GM12878 (cell line): ENCODE measurements around the gene USP54. TPM values are rescaled to one million over a fixed set of nuclear protein-coding genes. Genes with fewer than 3 reads are reported as not detected.

ENCODE experiments used
- ATAC-seq: fragments of 200-7000 bp; cut with Tn5 transposase; 3 replicates; pipeline ENCODE4 v1.9.1; 2020; ENCODE audit warnings: mild to moderate bottlenecking, moderate library complexity
- BruUV-seq: library from RNA; stranded (reverse); fragments of 400-500 nt; replicated peaks from 2 replicates; lab custom pipeline; 2021; lab: Mats Ljungman, UMichigan
- CTCF ChIA-PET: fragments of 300-600 bp; sonication (Branson Sonifier 250); formaldehyde crosslinking; extraction: SDS; loops from one replicate; lab custom pipeline; 2021; ENCODE audit warnings: inconsistent platforms; lab: Yijun Ruan, JAX
- POLR2A ChIA-PET: fragments of 350-600 bp; formaldehyde crosslinking; extraction: SDS; loops from one replicate; lab custom pipeline; 2021; ENCODE audit warnings: inconsistent platforms; lab: Charles Lee
- RAD21 ChIA-PET: fragments of 300-600 bp; sonication (Branson Sonifier 250); formaldehyde crosslinking; loops from one replicate; lab custom pipeline; 2023; ENCODE audit warnings: antibody characterized with exemption; ENCODE audit not compliant: unreplicated experiment; lab: Charles Lee
- SMC1A ChIA-PET: fragments of 300-600 bp; sonication (Branson Sonifier 250); formaldehyde crosslinking; loops from one replicate; lab custom pipeline; 2023; ENCODE audit not compliant: unreplicated experiment, uncharacterized antibody; lab: Charles Lee
- DNase-seq: peaks from one replicate; pipeline ENCODE4 v3.0.0-alpha.2; 2011; ENCODE audit warnings: low read depth, low spot score
- FAIRE-seq: peaks from 3 replicates; lab custom pipeline; 2011; peaks lifted over from hg19 to GRCh38; lab: Jason Lieb, UNC
- H2AFZ ChIP-seq: 2 replicates; pipeline ENCODE4 v1.6.0; 2011; ENCODE audit warnings: low read depth, low read length, control low read depth; ENCODE audit not compliant: control insufficient read depth
- H3K27ac ChIP-seq: 2 replicates; pipeline ENCODE4 v1.5.1; 2011; ENCODE audit warnings: control low read depth; ENCODE audit not compliant: control insufficient read depth, insufficient read depth
- H3K27me3 ChIP-seq, 2 experiments: replicated peaks in 1 of 2; 2 replicates each; pipeline versions ENCODE4 v1.6.0 to v1.6.1; 2011; ENCODE audit warnings: low read length in 1 of 2; ENCODE audit not compliant: control insufficient read depth in 2 of 2, insufficient read depth in 2 of 2
- H3K36me3 ChIP-seq, 2 experiments: 2 replicates each; pipeline ENCODE4 v1.5.1; 2011; ENCODE audit warnings: low read length in 1 of 2; ENCODE audit not compliant: control insufficient read depth in 2 of 2, insufficient read depth in 2 of 2
- H3K4me1 ChIP-seq: 2 replicates; pipeline ENCODE4 v1.6.1; 2011; ENCODE audit warnings: mild to moderate bottlenecking, low read length, moderate library complexity, mixed read lengths; ENCODE audit not compliant: control insufficient read depth, insufficient read depth
- H3K4me2 ChIP-seq: 2 replicates; pipeline ENCODE4 v1.6.0; 2011; ENCODE audit warnings: control low read depth; ENCODE audit not compliant: control insufficient read depth, insufficient read depth
- H3K4me3 ChIP-seq: fragments of 200-600 bp; sonication (generic); 2 replicates; pipeline ENCODE4 v1.5.1; 2016
- H3K79me2 ChIP-seq: 2 replicates; pipeline ENCODE4 v1.6.0; 2011; ENCODE audit warnings: low read length; ENCODE audit not compliant: control insufficient read depth, insufficient read depth
- H3K9ac ChIP-seq: 2 replicates; pipeline ENCODE4 v1.8.0; 2011; ENCODE audit warnings: low read length, control low read depth, mixed read lengths; ENCODE audit not compliant: control insufficient read depth, insufficient read depth
- H3K9me3 ChIP-seq: replicated peaks from 3 replicates; pipeline ENCODE4 v1.5.1; 2011; ENCODE audit warnings: mild to moderate bottlenecking, low read length; ENCODE audit not compliant: control insufficient read depth, insufficient read depth
- H4K20me1 ChIP-seq: 2 replicates; pipeline ENCODE4 v1.6.0; 2011; ENCODE audit not compliant: control insufficient read depth, insufficient read depth
- DPF2 ChIP-seq: fragments of 450-650 bp; IDR thresholded peaks from 2 replicates; pipeline ENCODE4 v1.6.1; 2017; ENCODE audit warnings: mild to moderate bottlenecking
- HDAC6 ChIP-seq: fragments of 200-600 bp; sonication (generic); IDR thresholded peaks from one replicate; pipeline ENCODE4 v1.8.0; 2017; ENCODE audit warnings: antibody characterized with exemption; ENCODE audit not compliant: unreplicated experiment
- IKZF1 ChIP-seq: fragments of 450-650 bp; conservative IDR thresholded peaks from 2 replicates; pipeline ENCODE4 v1.6.1; 2017; ENCODE audit warnings: antibody characterized with exemption, mild to moderate bottlenecking
- POLR2AphosphoS5 ChIP-seq: IDR thresholded peaks from 2 replicates; pipeline ENCODE4 v1.6.1; 2011; ENCODE audit warnings: mild to moderate bottlenecking, low read length, inconsistent platforms
- WGBS: methylation state at CpG from one replicate; pipeline ENCODE4 v1.1.6; 2016; ENCODE audit warnings: low lambda C conversion rate; ENCODE audit not compliant: insufficient replicate concordance, insufficient coverage; ENCODE audit errors: missing lambda C conversion rate; 5-methylcytosine and 5-hydroxymethylcytosine counted together
- in situ Hi-C: fragments of 300-500 bp; cut with MboI; formaldehyde crosslinking; loops from 9 replicates; pipeline ENCODE4 v1.14.3; 2018; ENCODE audit warnings: mixed read lengths
- intact Hi-C: fragments of 100-400 bp; cut with micrococcal nuclease; formaldehyde crosslinking; loops from one replicate; pipeline ENCODE4 v1.14.2; 2022; ENCODE audit not compliant: unreplicated experiment
- polyA plus RNA-seq, 11 experiments: library from polyadenylated mRNA; depleted of rRNA in 4 of 11; unstranded in 6 of 11; stranded (reverse) in 5 of 11; fragments of >200 nt; fragmentation: Nextera tagmentation in 4 of 11; fragmentation: Illumina TruSeq in 1 of 11; extraction: Ambion mirVana in 4 of 11; extraction: Trizol in 1 of 11; gene quantifications; 1 replicate in 1 of 11; 2 replicates in 10 of 11; pipeline versions ENCODE4 v1.2.1 to v1.2.3, GENCODE V29; 2011 to 2016; ENCODE audit warnings: inconsistent platforms in 2 of 11, missing spikeins in 2 of 11, low read depth in 1 of 11
- total RNA-seq, 4 experiments: library from RNA; depleted of rRNA in 3 of 4; stranded (reverse); fragments of >200 nt in 3 of 4; fragmentation: Illumina TruSeq in 1 of 4; extraction: Trizol in 1 of 4; gene quantifications; 2 replicates each; pipeline versions ENCODE4 v1.2.1 to v1.2.3, GENCODE V29; 2013 to 2021

Gene USP54
- total and polyA plus RNA-seq, 10 of the 15 experiments (the other 5 are each of a cell fraction or from before 2014, with no cell fraction given): 0.93 to 10.5 (median 5.5) TPM

DNA sequence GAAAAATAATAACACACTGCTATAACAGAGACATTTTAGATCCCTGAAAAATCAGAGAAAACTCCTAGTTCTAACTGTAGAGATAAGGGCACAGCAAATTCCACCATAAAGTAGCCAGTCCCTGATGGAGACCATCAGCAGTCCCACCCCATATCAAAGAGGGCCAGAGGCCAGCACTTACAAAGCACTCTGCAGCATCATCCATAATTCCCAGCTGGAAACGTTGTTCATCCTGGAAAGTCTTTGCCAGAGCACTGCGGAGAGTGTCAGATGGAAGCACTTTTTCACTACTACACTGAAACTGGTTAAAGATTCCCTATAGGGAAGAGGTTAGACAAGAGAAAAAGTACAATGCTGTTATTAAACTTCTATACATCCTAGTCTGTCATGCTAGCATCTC, 45.8 kb downstream of the USP54 start:
- FAIRE-seq (no peak), ATAC-seq (no peak)
- no TSS peak for BruUV-seq
- CTCF ChIA-PET: interaction anchor here (2.6 kb wide), 1 partner anchor 16 kb away, joined by 8 read pairs; no protein-coding TSS in a partner anchor
- no peaks in the 10 kb centered on the region for H4K20me1 ChIP-seq
- intact Hi-C loops: no loop called here
- no peak overlapping the region for H2AFZ ChIP-seq
- SMC1A ChIA-PET: no interaction called here
- H3K4me2 ChIP-seq: no peak overlapping the region
- in situ Hi-C loops: no loop called here
- H3K9ac ChIP-seq: no peak overlapping the region
- WGBS: 79% methylated on average over 2 of the region's 2 CpGs
- H3K4me3 ChIP-seq: no peak overlapping the region
- no peaks in the 10 kb centered on the region for H3K4me1 ChIP-seq
- RAD21 ChIA-PET: no interaction called here
- no peaks in the 10 kb centered on the region for H3K79me2 ChIP-seq
- no peaks in the 10 kb centered on the region for H3K9me3 ChIP-seq
- TF ChIP-seq IKZF1 (no peak), HDAC6 (no peak), DPF2 (no peak)
- TF ChIP-seq, all 136 proteins: peak for 0
- Histone ChIP-seq H3K36me3 (no peaks in the 10 kb centered on the region), H3K27me3 (no peaks in the 10 kb centered on the region), H3K27ac (no peak overlapping the region)
- POLR2A ChIA-PET: no interaction called here
- DNase-seq: no peak

DNA sequence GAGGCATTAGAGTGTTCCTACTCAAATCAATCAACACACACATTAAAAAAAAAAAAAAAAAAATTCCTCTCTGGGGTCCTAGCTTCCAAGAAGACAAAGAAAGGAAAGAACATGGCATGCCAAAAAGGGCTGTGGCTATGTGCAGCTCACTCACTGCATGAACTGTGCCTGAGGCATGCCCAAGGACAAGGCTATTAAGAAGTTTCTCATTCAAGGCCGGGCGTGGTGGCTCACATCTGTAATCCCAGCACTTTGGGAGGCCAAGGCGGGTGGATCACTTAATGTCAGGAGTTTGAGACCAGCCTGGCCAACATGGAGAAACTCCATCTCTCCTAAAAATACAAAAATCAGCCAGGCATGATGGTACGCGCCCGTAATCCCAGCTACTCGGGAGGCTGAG, 53.4 kb downstream of the USP54 start:
- H3K79me2 ChIP-seq: no peaks in the 10 kb centered on the region
- no TSS peak for BruUV-seq
- H3K9ac ChIP-seq: no peak overlapping the region
- POLR2A ChIA-PET: interaction anchor here (0.6 to 0.7 kb wide), 2 partner anchors 25 to 136 kb away, joined by 3 read pairs; no protein-coding TSS in a partner anchor
- no peak for TF ChIP-seq POLR2AphosphoS5
- no peaks in the 10 kb centered on the region for H3K36me3 ChIP-seq
- H3K4me3 ChIP-seq: no peak overlapping the region
- in situ Hi-C loops (no loop called here), intact Hi-C loops (no loop called here)
- DNase-seq (no peak), FAIRE-seq (no peak), ATAC-seq (no peak)
- H4K20me1 ChIP-seq: no peaks in the 10 kb centered on the region
- SMC1A ChIA-PET: interaction anchor here (0.9 to 3.8 kb wide), 2 partner anchors 93 to 106 kb away, joined by 3 to 24 read pairs; no protein-coding TSS in a partner anchor
- no peaks in the 10 kb centered on the region for H3K27me3 ChIP-seq
- H3K4me1 ChIP-seq: no peaks in the 10 kb centered on the region
- WGBS: 97% methylated on average over 7 of the region's 7 CpGs
- H2AFZ ChIP-seq: no peak overlapping the region
- RAD21 ChIA-PET: no interaction called here
- H3K9me3 ChIP-seq: no peaks in the 10 kb centered on the region
- no peak overlapping the region for H3K27ac ChIP-seq
- CTCF ChIA-PET: interaction anchor here (1.2 to 3.8 kb wide), 2 partner anchors 8 to 106 kb away, joined by 7 to 15 read pairs; no protein-coding TSS in a partner anchor
- H3K4me2 ChIP-seq: no peak overlapping the region
